NCI-H510A treated with DMSO at 0.1 percent for 48 hours (cell line): ENCODE data around the gene LGMN.
A peak's percentile ranks its signal among the peaks of the same experiment; 100 is the strongest.
"Not testable (repeated sequence)": the region's sequence is repeated elsewhere in the genome, so short reads cannot be mapped to it uniquely, and the experiment has no call there.

Experiments
- DNase-seq: peaks from one replicate; lab custom pipeline; 2025; lab: John Stamatoyannopoulos, UW

Gene LGMN

GRCh38 chr14:92748259-92749016, at the start of gene LGMN:
LGMN (minus strand) TSS chr14:92748627; CDS start chr14:92732786, 15,841 bp downstream.
- peak; percentile 91 for DNase-seq

- no peak for DNase-seq
Observed at GRCh38 chr14:92794961-92795360, 46.5 kb upstream of the LGMN start.

GRCh38 chr14:92794547-92794941, 46.1 kb upstream of the LGMN start:
- DNase-seq = no peak

GRCh38 chr14:92793709-92794546, 45.5 kb upstream of the LGMN start, which contains the start of gene GOLGA5:
GOLGA5 (plus strand) TSS chr14:92794305; CDS start chr14:92797438, 3,133 bp downstream.
- peak; percentile 97 for DNase-seq

- no peak for DNase-seq
Observed at GRCh38 chr14:92792885-92793284, 44.5 kb upstream of the LGMN start.

- no peak for DNase-seq
Observed at GRCh38 chr14:92789457-92790089, 41.1 kb upstream of the LGMN start.

GRCh38 chr14:92787554-92787953, 39.1 kb upstream of the LGMN start:
- DNase-seq = no peak

GRCh38 chr14:92786427-92786756, 38.0 kb upstream of the LGMN start:
- DNase-seq = no peak

- DNase-seq = no peak
Observed at GRCh38 chr14:92785667-92786426, 37.4 kb upstream of the LGMN start.

GRCh38 chr14:92783813-92784431, 35.5 kb upstream of the LGMN start:
- peak; percentile 73 for DNase-seq

GRCh38 chr14:92781350-92781749, 32.9 kb upstream of the LGMN start:
- DNase-seq = no peak

GRCh38 chr14:92780444-92781232, 32.2 kb upstream of the LGMN start:
- no peak for DNase-seq

GRCh38 chr14:92778868-92779565, 30.6 kb upstream of the LGMN start:
- DNase-seq = not testable (repeated sequence)

GRCh38 chr14:92775292-92775691, 26.9 kb upstream of the LGMN start:
- DNase-seq = not testable (repeated sequence)

- DNase-seq = no peak
Observed at GRCh38 chr14:92774572-92774971, 26.1 kb upstream of the LGMN start.

- no peak for DNase-seq
Observed at GRCh38 chr14:92770484-92770883, 22.1 kb upstream of the LGMN start.

- DNase-seq = no peak
Observed at GRCh38 chr14:92768795-92769194, 20.4 kb upstream of the LGMN start.

- not testable (repeated sequence) for DNase-seq
Observed at GRCh38 chr14:92768236-92768635, 19.8 kb upstream of the LGMN start.

GRCh38 chr14:92763666-92764631, 15.5 kb upstream of the LGMN start:
- not testable (repeated sequence) for DNase-seq
